ENCODE results near the gene GSTA3.

DNA sequence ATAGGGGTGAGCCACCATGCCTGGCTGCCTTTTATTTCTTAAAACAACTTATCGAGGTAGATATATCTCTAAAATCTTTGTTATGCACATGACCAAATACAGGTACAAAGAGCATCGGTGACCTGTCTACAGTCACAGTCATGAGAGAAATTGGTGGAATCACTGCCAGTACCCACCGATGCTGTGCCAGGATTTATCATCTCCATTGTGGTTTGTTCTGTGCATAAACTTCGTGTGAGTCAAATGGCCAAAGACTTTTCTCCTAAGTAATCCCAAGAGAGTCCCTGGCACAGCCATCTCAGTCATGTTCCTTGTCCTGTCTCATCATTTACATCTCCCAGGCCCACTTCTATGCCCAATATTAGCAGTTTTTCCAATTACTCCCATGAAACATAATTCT is 9.0 kb downstream of the GSTA3 start:
- TF ChIP-seq POLR2A (IDR thresholded peaks at IDR 0.05; ENCODE audit: low read depth, low read length) = no peak
- no peak for TF ChIP-seq POLR2AphosphoS5 (IDR thresholded peaks at IDR 0.05; ENCODE audit: low read depth, low read length)

Data from GM12891 (cell line).